ENCODE data around the gene ZCCHC24. TPM values are rescaled to one million over a fixed set of nuclear protein-coding genes. Genes with fewer than 3 reads are reported as not detected.

The ZCCHC24 gene
- total and polyA plus RNA-seq, 8 donors, result 9.7 to 60.3 (median 34.3) TPM

- WGBS, 5 donors, result 62 to 76% (median 69%) methylated on average over 9 of the region's 9 CpGs
- TF ChIP-seq POLR2A (IDR thresholded peaks at IDR 0.05) (no peak), POLR2AphosphoS5 (IDR thresholded peaks at IDR 0.05) (no peak), CTCF (IDR thresholded peaks at IDR 0.05) (no peak), EP300 (IDR thresholded peaks at IDR 0.05) (no peak)
- peaks cover 0 to 32% (median 23%) of the 10 kb centered on the region in 4 donors for H3K36me3 ChIP-seq
- H3K27me3 ChIP-seq, result no peaks in the 10 kb centered on the region
- H3K4me3 ChIP-seq, result no peak overlapping the region
- DNase-seq, result no peak
- intact Hi-C loops (cut with DNase I; ENCODE audit: low total_unique reads), result no loop called here
- H3K4me1 ChIP-seq, result peaks cover 30 to 93% (median 61%) of the 10 kb centered on the region in 4 donors
- no peaks in the 10 kb centered on the region for H3K9me3 ChIP-seq
- peak overlapping the region; percentile 0 to 83 (median 73) for H3K27ac ChIP-seq
These were observed 23.1 kb downstream of the ZCCHC24 start for GRCh38 chr10:79422178-79422892.

- 65 to 81% (median 72%) methylated on average over 10 to 12 of the region's 12 CpGs for WGBS, 5 donors
- Histone ChIP-seq H3K4me1 (peaks cover 27 to 99% (median 67%) of the 10 kb centered on the region in 4 donors), H3K27ac (peak overlapping the region in 4 of 5 donors; percentile 47 to 83 (median 74))
These were observed 24.3 kb downstream of the ZCCHC24 start for GRCh38 chr10:79420974-79421688.

GRCh38 chr10:79418886-79419595 lies 26.4 kb downstream of the ZCCHC24 start:
- peaks cover 6 to 99% (median 62%) of the 10 kb centered on the region in 4 donors for H3K4me1 ChIP-seq
- 89 to 95% (median 94%) methylated on average over 12 to 13 of the region's 13 CpGs for WGBS, 5 donors
- no peak for DNase-seq
- no peak overlapping the region for H3K4me3 ChIP-seq
- H3K36me3 ChIP-seq, result peaks cover 5 to 33% (median 16%) of the 10 kb centered on the region in 4 donors
- intact Hi-C loops (cut with DNase I; ENCODE audit: low total_unique reads), result no loop called here
- no peaks in the 10 kb centered on the region for H3K27me3 ChIP-seq
- H3K9me3 ChIP-seq, result no peaks in the 10 kb centered on the region
- TF ChIP-seq EP300 (IDR thresholded peaks at IDR 0.05) (no peak), POLR2A (IDR thresholded peaks at IDR 0.05) (no peak), CTCF (IDR thresholded peaks at IDR 0.05) (no peak), POLR2AphosphoS5 (IDR thresholded peaks at IDR 0.05) (no peak)
- peak overlapping the region in 3 of 5 donors; percentile 8 to 83 (median 50) for H3K27ac ChIP-seq

More at GRCh38 chr10:79420974-79421688, 24.3 kb downstream of the ZCCHC24 start:
- peaks cover 3 to 41% (median 23%) of the 10 kb centered on the region in 4 donors for H3K36me3 ChIP-seq
- no peaks in the 10 kb centered on the region for H3K9me3 ChIP-seq
- intact Hi-C loops (cut with DNase I; ENCODE audit: low total_unique reads), result no loop called here
- no peak for DNase-seq
- TF ChIP-seq EP300 (IDR thresholded peaks at IDR 0.05) (no peak), POLR2AphosphoS5 (IDR thresholded peaks at IDR 0.05) (no peak), CTCF (IDR thresholded peaks at IDR 0.05) (no peak), POLR2A (IDR thresholded peaks at IDR 0.05) (no peak)
- no peak overlapping the region for H3K4me3 ChIP-seq
- no peaks in the 10 kb centered on the region for H3K27me3 ChIP-seq

GRCh38 chr10:79418274-79418673 lies 27.1 kb downstream of the ZCCHC24 start:
- Histone ChIP-seq H3K27me3 (no peaks in the 10 kb centered on the region), H3K9me3 (no peaks in the 10 kb centered on the region), H3K36me3 (peaks cover 5 to 33% (median 16%) of the 10 kb centered on the region in 4 donors), H3K27ac (peak overlapping the region in 1 of 5 donors; percentile 53), H3K4me3 (no peak overlapping the region), H3K4me1 (peaks cover 0 to 97% (median 60%) of the 10 kb centered on the region in 4 donors)
- DNase-seq, result no peak
- intact Hi-C loops (cut with DNase I; ENCODE audit: low total_unique reads), result no loop called here
- WGBS, 5 donors, result 69 to 80% (median 73%) methylated on average over 6 of the region's 6 CpGs
- no peak for TF ChIP-seq POLR2A (IDR thresholded peaks at IDR 0.05)
- no peak for TF ChIP-seq CTCF (IDR thresholded peaks at IDR 0.05)
- no peak for TF ChIP-seq POLR2AphosphoS5 (IDR thresholded peaks at IDR 0.05)
- TF ChIP-seq EP300 (IDR thresholded peaks at IDR 0.05), result no peak

Measured in stomach (tissue), 9 donors.